ENCODE measurements around the gene SEMA5B.

SEMA5B gene

DNA sequence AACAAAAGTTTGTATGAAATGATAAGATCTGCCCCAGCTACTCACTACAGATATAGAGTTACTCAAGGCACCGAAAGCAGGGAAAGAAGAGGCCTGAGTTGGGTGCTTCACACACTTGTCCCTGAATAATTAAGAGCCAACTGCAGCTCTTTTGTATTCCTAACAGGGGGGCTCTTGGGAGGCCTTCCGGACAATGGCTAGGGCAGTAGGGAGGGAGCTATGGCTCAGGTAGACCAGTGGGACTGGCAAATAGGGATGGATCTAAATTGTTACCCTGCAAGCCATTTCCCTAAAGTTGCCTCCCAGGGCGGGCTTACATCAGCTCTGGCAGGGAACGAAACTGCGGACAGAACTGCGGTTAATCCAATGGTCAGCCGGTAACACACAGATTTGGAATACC lies 6.2 kb downstream of the SEMA5B start:
- no peak for DNase-seq

DNA sequence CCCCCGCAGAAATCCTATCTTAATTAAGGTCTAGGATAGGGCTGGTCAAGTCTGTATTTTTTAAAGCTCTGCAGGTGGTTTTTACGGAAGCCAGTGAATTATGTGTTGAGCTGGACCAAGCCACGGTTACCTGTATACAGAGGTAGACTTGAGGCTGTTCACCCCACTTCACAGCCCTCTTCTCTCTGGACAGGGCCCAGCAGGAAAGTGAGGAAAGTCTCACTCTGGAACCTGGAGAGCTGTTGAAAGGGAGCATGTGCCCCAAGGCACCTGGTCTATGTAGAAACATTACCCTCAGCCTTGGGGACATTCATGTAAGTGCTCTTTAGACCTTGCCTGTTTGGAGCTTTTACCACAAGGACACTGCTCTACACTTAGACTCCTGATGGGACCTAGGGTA lies 6.9 kb downstream of the SEMA5B start:
- DNase-seq: no peak

GRCh38 chr3:123019591-123019990 lies 8.0 kb downstream of the SEMA5B start:
- no peak for DNase-seq

DNA sequence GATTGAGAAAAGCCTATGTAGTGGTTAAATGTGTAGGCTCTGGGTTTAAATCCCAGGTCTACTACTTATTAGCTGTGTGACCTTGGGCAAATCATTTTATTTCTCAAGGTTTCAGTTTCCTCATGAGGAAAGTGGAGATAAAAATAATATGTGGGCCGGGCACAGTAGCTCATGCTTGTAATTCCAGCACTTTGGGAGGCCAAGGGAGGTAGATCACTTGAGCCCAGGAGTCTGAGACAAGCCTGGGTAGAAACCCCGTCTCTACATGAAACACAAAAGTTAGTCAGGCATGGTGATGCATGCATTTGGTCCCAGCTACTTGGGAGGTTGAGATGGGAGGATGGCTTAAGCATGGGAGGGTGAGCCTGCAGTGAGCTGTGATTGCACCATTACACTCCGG lies 8.4 kb downstream of the SEMA5B start:
- no peak for DNase-seq

DNA sequence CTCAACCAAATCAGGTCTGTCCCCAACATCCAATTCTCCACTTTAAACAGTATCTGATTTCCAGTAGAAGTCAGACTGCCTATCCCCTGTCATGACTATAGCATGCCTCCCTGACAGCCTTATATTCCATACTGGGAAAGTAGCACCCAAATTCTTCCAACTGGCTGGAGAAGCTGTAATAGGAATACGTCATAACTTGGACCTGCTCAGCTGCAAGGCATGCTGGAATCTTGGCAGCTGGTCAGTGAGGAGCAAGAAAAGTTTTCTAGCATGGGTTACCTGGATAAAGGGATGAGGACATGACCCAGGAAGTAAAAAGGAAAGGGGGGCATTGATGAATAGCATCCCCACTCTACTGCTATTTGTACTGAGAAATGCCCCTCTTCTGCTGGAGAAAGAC lies 8.9 kb downstream of the SEMA5B start:
- DNase-seq: no peak

GRCh38 chr3:123015596-123015995 lies 12.0 kb downstream of the SEMA5B start:
- DNase-seq: no peak

GRCh38 chr3:123013876-123014275 lies 13.7 kb downstream of the SEMA5B start:
- DNase-seq: no peak

DNA sequence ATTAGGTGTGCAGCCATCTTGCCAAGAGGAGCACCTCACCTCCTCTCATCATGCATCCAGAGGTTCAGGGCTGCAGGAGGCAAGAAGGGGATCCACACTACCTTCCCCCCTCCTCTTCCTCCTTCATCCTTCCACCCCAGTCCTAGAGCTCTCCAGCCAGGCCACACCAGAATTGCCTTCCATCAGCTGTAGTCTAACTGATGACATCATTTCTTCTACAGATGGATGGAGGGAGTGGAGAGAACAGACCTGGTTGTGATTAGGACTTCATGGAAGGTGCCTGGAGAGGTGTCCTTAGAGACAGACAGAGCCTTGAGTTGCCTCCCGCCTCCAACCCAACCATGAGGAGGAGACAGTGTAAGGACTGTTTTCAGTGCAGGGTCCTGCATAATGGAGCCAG lies 14.9 kb downstream of the SEMA5B start:
- no peak for DNase-seq

- no peak for DNase-seq
Measured at GRCh38 chr3:123011447-123011846, 16.1 kb downstream of the SEMA5B start.

DNA sequence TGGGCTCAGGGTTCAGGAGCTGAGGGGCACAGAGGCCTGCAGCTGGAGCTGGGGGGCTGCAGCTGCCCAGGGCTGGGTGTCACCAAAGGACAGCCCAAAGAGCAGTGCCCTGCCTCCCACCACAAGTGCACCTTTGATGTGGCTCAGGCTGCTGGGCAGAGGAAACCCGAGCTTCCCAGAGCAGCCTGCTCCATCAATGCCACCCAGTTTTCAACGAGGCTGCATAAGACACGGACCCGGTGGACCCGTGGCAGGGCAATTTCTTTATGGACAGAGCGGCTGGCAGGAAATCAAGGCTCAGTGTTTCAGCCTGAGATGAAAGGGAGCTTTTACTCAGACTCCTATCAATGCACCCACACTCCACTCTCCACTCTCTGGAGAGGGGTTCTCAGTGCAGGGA lies 18.7 kb downstream of the SEMA5B start:
- no peak for DNase-seq

DNA sequence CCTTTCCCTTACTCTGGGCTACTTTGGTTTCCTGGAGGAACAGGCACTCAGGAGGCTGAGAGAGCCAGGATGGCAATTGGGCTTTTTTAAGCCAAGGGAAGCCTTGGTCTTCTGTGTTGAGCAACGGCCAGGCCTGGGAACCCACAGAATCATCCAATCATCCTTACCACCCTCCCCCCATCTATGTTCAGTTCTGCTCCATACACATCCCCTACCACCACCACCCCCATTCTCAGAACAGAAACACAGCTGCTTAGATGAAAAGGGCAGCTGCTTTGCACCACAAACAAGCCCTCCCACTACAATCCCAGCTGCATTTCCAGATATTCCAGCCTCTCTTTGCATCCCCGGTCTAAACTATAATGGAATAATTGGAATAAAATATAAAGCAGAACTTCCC lies 21.0 kb downstream of the SEMA5B start:
- no peak for DNase-seq

DNA sequence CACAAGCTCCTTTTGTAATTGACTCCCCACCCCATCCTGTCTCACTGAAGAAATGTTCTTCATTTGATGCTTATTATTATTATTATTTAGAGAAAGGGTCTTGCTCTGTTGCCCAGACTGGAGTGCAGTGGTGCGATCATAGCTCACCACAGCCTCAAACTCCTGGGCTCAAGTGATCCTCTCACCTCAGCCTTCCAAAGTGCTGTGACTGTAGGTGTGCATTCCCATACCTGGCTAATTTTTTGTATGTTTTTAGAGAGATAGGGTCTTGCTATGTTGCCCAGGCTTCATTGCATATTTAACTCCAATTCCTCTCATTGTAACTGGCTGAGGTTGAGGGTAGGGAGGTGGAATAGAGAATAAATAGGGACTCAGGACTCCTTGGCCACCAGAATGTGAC lies 22.3 kb downstream of the SEMA5B start:
- no peak for DNase-seq

DNA sequence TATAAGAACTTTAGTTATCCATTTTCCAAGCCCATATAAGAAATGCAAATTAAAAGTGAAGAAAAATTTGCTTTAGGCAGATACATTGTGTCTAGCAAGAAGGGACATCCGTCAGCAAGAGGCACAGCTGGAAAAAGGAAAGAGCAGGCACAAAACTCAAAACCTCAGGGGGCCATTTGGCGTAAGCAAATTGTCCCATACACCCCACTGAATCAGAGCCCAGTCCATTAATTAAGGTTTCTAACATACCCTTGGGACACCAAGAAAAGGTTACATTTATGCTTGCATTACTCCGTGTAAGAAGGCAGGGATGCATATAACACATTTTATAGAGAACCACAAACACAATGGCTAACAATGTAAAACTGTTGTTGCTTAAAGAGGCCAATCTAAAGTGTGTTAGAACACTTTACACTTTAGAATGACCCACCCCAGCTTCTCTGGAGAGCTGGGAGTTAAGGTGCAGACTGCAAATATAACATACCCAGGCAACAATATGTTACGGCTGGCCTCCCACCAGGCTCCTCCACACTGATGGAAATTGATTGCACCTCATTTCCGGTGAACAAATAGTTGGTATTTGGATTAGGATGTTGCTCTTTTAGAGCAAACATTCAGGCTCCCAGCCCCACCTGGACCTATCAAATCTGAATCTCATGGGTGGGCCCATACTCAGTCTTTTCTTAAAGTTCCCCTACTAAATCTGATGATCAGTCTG lies 23.2 kb downstream of the SEMA5B start:
- no peak for DNase-seq

GRCh38 chr3:123002749-123003497 lies 24.6 kb downstream of the SEMA5B start:
- DNase-seq: no peak

DNA sequence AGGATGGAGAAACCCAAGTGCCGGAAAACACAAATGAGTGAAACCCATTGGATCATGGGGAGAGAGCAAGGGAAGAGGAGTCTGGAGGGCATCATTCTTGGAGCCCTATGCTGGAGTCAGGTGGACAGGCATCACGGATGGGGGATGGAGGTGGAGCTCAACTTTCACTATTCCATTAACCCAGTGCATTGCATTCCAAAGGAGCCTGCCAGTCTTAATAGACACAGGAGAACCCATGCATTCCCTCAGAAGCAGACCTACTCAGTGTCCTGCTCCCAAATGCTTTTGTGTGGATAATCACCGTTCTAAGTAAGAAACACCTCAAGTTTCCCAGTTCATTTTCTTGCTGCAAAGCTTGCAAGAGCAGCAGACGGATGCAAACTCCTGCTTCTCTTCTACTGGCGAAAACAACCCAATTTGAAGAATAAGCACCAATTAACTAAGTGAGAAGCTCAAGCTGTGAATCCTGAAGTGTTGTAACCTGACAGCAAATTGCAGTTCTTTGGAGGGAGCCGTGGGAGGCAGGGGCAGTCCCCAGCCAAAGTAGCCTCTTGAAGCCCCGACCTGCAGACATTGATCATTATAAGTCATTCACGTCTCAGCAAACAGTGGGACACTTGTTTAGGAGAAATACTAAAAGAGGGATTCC lies 25.3 kb downstream of the SEMA5B start:
- DNase-seq: no peak

DNA sequence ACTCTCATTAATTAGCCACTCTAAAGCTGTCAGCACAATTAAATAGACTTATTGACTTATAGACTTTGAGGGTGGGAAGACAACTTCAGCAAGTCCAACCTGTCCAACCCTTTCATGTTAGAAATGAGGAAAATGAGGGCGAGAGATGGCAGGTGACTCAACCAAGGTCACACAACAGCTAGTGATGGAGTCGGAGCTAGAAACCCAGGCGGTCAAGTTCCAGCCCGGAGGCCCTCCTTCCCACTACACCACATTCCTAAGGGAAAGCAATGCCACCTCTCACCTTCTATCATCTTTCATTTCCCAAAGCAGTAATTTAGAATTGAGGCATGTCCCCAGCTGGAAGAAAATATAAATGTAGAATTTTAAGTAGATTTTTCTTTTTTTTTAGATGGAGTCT lies 28.7 kb downstream of the SEMA5B start:
- DNase-seq: no peak

GRCh38 chr3:122998206-122998605 lies 29.4 kb downstream of the SEMA5B start:
- no peak for DNase-seq

DNA sequence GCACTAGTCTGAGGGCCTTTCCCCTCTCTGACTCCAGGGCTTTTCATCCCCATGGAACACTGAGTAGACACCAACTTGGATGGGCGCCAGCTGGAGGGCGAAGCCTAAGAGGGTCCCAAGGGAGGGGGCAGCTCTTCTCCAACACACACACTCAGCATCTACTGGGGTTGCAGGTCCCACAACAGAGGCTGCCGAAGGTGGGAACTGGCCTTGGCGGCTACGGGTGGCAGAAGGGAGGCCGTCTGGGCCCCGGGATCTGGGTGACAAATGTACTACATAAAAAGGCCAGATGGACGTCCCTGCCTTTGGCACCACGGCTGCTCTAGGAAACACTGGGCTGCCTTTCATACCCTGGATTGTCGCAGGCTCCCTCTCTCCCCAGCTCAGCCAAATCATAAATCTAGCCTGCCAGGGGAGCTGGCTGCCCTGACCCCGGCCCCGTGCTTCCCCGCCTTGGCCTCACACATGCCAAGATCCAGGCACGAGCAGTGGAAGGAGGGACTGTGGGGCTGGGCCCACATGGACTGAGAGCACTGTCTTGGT lies 31.5 kb downstream of the SEMA5B start:
- DNase-seq: no peak

DNA sequence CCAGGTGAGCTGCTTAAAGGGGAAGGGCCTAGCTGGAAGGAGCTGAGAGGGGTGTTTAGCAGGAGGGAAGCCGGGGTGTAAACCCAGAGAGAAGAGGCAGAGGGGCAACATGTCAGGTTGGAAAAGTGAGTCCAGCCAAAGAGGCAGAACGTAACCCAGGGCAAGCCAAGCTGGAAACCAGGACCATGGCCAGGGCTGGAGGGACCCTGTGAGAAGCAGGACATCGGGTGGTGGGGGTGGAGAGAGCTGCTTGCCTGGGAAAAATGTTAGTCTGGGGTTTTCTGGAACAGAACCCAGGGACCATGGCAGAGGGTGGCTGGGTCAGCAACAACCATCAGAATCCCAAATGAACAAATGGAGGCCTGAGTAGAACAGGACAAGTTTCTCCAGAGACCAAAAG lies 32.6 kb downstream of the SEMA5B start:
- DNase-seq: no peak

DNA sequence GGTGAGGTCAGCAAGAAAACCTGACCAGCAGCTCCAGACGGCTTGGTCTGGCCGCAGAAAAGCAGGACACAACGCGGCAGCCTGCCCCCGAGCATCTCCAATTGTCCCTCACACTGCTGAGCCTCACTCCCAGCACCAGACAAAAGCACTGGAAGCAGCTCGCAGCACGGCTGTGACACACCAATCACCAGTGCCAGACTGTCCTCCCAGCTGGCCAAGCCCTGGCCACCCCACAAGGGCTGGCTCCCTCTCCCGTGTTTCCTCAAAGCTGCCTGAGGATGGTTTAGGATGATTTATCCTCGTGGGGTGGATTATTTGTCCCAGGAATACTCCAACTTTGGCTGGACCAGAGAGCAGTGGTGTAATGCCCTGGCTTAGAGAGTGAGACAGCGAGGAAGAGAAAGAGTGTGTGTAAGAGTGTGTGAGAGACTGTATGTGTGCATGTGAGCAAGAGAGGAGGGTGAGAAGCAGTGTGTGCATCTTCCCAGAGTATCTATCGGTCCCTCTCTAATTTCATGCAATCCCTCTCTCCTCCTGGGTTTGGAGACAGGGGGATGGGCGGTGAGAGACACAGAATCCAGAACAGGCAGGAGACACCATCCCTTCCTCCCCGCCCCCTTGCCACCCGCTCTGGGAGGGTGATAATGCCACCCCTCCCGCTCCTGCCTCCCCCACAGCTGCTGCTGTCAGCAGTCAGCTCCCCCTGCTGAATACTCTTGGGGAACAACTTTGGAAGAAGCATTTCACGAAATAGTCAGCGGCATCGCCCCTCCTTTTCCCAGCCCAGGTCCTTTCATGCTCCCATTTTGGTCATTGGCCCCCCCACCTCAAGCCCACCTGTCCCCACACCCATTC lies 34.2 kb downstream of the SEMA5B start:
- no peak for DNase-seq

DNA sequence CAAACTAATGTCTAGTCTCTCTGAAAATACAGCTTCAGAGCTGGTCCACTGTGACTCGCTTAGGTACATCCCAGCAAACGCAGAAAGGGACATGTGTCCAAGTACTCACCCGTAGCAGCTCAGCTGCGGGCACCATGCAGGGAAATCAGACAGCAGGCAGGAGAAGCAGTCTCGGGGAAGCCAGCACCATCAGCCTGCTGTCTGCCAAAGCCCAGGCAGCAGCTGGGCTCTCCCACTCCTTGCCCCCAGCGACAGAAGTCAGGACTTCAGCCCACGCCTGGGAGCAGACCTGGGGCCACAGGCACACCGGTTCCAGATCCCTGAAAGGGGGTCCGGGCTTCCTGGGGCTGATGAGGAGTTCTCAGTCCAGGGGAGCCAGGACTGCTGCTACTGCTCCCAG lies 34.9 kb downstream of the SEMA5B start:
- DNase-seq: no peak

GRCh38 chr3:122992133-122992532 lies 35.4 kb downstream of the SEMA5B start:
- DNase-seq: no peak
